Left ventricle myocardium inferior (tissue), 1 donor: ENCODE measurements around the gene BMPER. TPM values are rescaled to one million over a fixed set of nuclear protein-coding genes. Genes with fewer than 3 reads are reported as not detected.
A peak's percentile ranks its signal among the peaks of the same experiment; 100 is the strongest.

Source experiments
- DNase-seq: peaks from one replicate; pipeline ENCODE4 v3.0.0-alpha.2; 2020
- H3K27ac ChIP-seq: fragments of 200-600 bp; replicated peaks from 2 replicates; pipeline ENCODE4 v1.8.0; 2021
- H3K27me3 ChIP-seq: fragments of 200-600 bp; 2 replicates; pipeline ENCODE4 v1.8.0; 2021; ENCODE audit warnings: low read depth
- H3K36me3 ChIP-seq: fragments of 200-600 bp; 2 replicates; pipeline ENCODE4 v1.8.0; 2021
- H3K4me1 ChIP-seq: fragments of 200-600 bp; 2 replicates; pipeline ENCODE4 v1.8.0; 2021
- H3K4me3 ChIP-seq: fragments of 200-600 bp; 2 replicates; pipeline ENCODE4 v1.8.0; 2021; ENCODE audit warnings: mild to moderate bottlenecking, moderate library complexity
- H3K9me3 ChIP-seq: fragments of 200-600 bp; replicated peaks from 2 replicates; pipeline ENCODE4 v1.8.0; 2021
- CTCF ChIP-seq: fragments of 200-600 bp; IDR thresholded peaks from 2 replicates; pipeline ENCODE4 v1.8.0; 2021; ENCODE audit warnings: antibody characterized with exemption, mild to moderate bottlenecking, borderline replicate concordance
- intact Hi-C: fragments of 100-400 bp; cut with micrococcal nuclease; formaldehyde crosslinking; loops from one replicate; pipeline ENCODE4 v1.11.0; 2022
- total RNA-seq: library from RNA; stranded (reverse); fragmentation: NEBNext Ultra II Directional; extraction: Animal tissue kit (Norgen Biotek cat#: 25700); gene quantifications from one replicate; pipeline ENCODE4 v1.2.1, GENCODE V29; 2021
- donor health status: DM: no; HTN: yes; CAD: no; lungs with severe emphysema.

BMPER gene
- total RNA-seq, 1 donor from 2014 or later = 2.9 TPM

- intact Hi-C loops = loop anchor here (10.0 kb wide), 1 partner anchor 123 kb away; no protein-coding TSS in a partner anchor
- peaks cover 24% of the 10 kb centered on the region for H3K27me3 ChIP-seq
- TF ChIP-seq CTCF = no peak
- H3K27ac ChIP-seq = no peak overlapping the region
- no peaks in the 10 kb centered on the region for H3K36me3 ChIP-seq
- DNase-seq = no peak
- H3K4me1 ChIP-seq = peaks cover under 1% of the 10 kb centered on the region
- H3K4me3 ChIP-seq = no peak overlapping the region
- H3K9me3 ChIP-seq = no peaks in the 10 kb centered on the region
These were observed 17.2 kb upstream of the BMPER start for GRCh38 chr7:33888166-33888565.

GRCh38 chr7:33892945-33893344 lies 12.4 kb upstream of the BMPER start:
- no peak for TF ChIP-seq CTCF
- H3K4me1 ChIP-seq = peaks cover 3% of the 10 kb centered on the region
- peak; percentile 23 for DNase-seq
- H3K27me3 ChIP-seq = peaks cover 48% of the 10 kb centered on the region
- intact Hi-C loops = no loop called here
- H3K4me3 ChIP-seq = no peak overlapping the region
- H3K9me3 ChIP-seq = no peaks in the 10 kb centered on the region
- H3K36me3 ChIP-seq = no peaks in the 10 kb centered on the region
- H3K27ac ChIP-seq = no peak overlapping the region

DNA sequence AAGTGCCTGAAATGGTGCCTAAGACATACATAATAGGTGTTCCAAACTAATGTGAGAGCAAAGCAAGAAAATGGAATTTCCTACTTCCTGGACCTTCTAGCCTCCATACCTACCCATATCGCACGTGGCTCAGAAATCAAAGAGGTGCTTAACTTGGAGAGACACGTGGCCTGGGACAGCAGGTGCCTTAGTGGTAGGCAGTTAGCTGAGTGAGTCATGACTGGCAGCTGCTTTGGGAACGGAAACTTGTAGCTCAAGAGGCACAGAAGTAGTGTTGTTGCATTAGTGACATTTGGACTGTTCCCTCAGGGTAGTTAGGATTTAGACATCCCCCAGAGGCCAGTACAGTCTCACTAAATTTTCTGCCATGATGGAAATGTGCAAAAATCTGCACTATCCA lies 12.0 kb upstream of the BMPER start:
- H3K27me3 ChIP-seq = peaks cover 52% of the 10 kb centered on the region
- no peak overlapping the region for H3K27ac ChIP-seq
- H3K4me3 ChIP-seq = no peak overlapping the region
- H3K36me3 ChIP-seq = no peaks in the 10 kb centered on the region
- no peak for TF ChIP-seq CTCF
- no peaks in the 10 kb centered on the region for H3K9me3 ChIP-seq
- DNase-seq = no peak
- peaks cover 3% of the 10 kb centered on the region for H3K4me1 ChIP-seq
- intact Hi-C loops = no loop called here

- Histone ChIP-seq H3K27me3 (peaks cover 66% of the 10 kb centered on the region), H3K4me1 (peaks cover 3% of the 10 kb centered on the region), H3K36me3 (no peaks in the 10 kb centered on the region), H3K4me3 (no peak overlapping the region), H3K27ac (no peak overlapping the region), H3K9me3 (no peaks in the 10 kb centered on the region)
- peak; percentile 85 for DNase-seq
- intact Hi-C loops = no loop called here
- peak; percentile 97 for TF ChIP-seq CTCF
These were observed 10.1 kb upstream of the BMPER start for GRCh38 chr7:33895025-33895804.

- peaks cover 20% of the 10 kb centered on the region for H3K4me1 ChIP-seq
- H3K27me3 ChIP-seq = peaks cover 84% of the 10 kb centered on the region
- intact Hi-C loops = no loop called here
- no peak overlapping the region for H3K4me3 ChIP-seq
- no peak for TF ChIP-seq CTCF
- H3K36me3 ChIP-seq = no peaks in the 10 kb centered on the region
- no peak for DNase-seq
- no peaks in the 10 kb centered on the region for H3K9me3 ChIP-seq
- no peak overlapping the region for H3K27ac ChIP-seq
These were observed 4.8 kb upstream of the BMPER start for GRCh38 chr7:33900501-33900900.
